Medulla oblongata (tissue), 1 donor: ENCODE results near the gene NUP210L.
"Not testable (repeated sequence)": the region's sequence is repeated elsewhere in the genome, so short reads cannot be mapped to it uniquely, and the experiment has no call there.

Experiments
- DNase-seq: peaks from one replicate; pipeline ENCODE4 v3.0.0-alpha.2; 2015; ENCODE audit errors: extremely low spot score

NUP210L gene

DNA sequence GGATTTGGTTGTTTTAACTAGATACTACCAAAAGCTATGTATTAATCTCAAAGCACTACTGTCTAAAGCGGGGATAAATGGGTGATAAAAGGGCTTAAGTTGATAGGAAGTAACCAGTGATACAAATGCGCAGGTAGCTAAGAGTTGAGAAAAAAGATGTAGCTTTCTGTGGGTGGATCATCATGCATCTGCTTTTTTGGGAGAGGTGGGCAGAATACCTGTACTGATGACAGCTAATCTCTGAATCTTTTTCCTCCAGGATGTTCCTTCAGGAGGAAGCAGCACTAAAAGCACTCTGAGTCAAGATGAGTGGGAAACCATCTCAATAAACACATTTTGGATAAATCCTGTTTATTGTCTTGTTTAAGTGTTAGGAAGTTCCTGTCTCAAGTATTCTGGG is 163.1 kb downstream of the NUP210L start:
- no peak for DNase-seq

GRCh38 chr1:153991151-153991630 is 163.7 kb downstream of the NUP210L start:
- DNase-seq: no peak

GRCh38 chr1:153990468-153991150 is 164.3 kb downstream of the NUP210L start, which contains the start of gene RPS27:
RPS27 (plus strand) TSS chr1:153990762; CDS start chr1:153990797, 35 bp downstream.
- peak; percentile 99 for DNase-seq

GRCh38 chr1:153987621-153988020 is 167.3 kb downstream of the NUP210L start:
- DNase-seq: no peak

GRCh38 chr1:153985941-153986761 is 168.7 kb downstream of the NUP210L start, which contains the start of gene RAB13:
RAB13 (minus strand) TSS chr1:153986339; CDS start chr1:153986236, 103 bp downstream.
- DNase-seq: peak; percentile 80

- no peak for DNase-seq
These were observed 169.4 kb downstream of the NUP210L start for GRCh38 chr1:153985341-153985912.

DNA sequence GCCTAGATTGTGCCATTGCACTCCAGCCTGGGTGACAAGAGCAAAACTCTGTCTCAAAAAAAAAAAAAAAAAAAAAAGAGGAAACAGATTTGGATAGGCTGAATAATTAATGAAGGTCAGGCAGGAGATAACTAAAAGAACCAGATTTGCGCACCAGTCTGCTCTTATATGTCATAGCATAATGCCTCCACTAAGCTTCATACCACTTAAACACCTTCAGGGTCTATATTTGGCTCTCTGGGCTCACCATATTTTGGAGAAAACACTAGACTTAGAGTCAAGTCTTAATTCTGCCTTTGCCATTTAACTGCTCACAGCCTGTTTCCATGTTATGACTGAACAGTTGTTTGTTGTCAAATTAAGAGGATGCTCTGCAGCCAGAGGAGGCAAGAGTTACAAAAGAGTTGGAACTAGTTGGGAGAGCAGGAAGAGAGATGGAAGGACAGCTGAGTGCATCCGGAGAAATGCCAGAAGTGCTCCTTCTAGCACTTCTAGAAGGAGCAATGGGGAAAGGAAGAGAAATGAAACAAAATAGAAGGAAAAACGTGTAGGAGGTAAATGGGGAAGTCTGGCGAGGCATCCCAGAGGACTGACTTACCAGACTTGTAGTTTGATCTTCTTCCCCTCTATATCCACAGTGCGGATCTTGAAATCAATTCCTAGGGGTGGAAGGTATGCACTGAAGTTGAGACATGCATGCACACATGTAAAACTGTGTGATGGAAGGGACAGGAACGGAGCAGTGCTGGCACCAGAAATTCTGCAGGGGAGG is 170.6 kb downstream of the NUP210L start:
- DNase-seq: no peak

DNA sequence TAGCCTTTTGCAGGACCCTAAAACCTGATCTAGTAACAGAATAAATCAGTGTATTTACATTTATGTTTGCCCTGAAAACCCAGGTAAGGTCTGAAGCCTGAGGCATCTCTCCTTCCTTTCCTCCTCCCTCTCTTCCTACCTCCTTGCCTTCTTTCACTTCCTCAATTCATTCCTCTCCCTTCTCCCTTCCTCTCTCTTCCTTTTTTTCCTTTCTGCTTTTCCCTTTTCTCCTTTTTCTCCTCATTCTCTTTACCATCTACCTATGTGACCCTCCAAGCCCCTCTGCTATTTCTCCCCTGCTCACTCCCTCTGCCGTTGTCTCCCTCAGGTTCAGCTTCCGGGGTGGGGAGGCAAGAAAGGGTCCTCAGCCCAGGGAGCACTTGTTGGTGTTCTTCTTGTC is 173.1 kb downstream of the NUP210L start:
- not testable (repeated sequence) for DNase-seq

DNA sequence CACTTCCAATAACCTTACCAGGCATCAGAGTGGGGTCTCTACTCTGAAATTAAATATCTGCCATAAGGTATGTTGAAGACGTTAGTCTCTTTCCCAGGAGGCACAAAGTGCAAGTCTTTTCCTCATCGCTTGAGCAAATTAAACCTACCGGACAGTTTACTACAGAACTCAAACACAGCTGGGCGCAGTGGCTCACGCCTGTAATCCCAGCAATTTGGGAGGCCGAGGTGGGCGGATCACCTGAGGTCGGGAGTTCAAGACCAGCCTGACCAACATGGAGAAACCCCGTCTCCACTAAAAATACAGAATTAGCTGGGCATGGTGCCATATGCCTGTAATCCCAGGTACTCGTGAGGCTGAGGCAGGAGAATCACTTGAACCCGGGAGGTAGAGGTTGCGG is 175.8 kb downstream of the NUP210L start:
- DNase-seq: not testable (repeated sequence)

DNA sequence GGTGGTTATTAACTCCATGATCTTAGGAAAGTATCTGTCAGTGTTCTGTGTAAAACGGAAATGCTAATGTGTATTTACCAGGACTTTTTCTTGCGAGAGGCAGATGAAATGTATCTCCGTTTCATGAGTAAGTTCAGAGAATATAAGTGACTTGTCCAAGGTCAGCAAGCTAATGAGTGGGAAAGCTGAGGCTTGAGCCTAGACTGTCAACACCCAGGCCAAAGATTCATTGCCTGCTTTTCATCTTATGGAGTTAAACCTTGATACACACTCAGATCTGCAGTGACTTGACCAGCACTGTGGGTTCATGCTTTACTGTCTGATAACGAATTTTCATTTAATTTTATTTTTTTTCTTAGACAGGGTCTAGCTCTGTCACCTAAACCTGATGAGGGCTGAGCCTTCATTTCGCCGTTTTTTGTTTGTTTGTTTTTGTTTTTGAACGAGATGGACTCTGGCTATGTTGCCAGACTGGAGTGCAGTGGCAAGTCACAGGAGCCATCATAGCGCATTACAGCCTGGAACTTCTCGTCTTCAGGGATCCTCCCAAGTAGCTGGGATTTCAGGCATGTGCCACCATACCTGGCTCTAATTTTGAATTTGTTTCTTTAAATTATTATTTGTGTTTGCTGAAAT is 176.5 kb downstream of the NUP210L start:
- no peak for DNase-seq

DNA sequence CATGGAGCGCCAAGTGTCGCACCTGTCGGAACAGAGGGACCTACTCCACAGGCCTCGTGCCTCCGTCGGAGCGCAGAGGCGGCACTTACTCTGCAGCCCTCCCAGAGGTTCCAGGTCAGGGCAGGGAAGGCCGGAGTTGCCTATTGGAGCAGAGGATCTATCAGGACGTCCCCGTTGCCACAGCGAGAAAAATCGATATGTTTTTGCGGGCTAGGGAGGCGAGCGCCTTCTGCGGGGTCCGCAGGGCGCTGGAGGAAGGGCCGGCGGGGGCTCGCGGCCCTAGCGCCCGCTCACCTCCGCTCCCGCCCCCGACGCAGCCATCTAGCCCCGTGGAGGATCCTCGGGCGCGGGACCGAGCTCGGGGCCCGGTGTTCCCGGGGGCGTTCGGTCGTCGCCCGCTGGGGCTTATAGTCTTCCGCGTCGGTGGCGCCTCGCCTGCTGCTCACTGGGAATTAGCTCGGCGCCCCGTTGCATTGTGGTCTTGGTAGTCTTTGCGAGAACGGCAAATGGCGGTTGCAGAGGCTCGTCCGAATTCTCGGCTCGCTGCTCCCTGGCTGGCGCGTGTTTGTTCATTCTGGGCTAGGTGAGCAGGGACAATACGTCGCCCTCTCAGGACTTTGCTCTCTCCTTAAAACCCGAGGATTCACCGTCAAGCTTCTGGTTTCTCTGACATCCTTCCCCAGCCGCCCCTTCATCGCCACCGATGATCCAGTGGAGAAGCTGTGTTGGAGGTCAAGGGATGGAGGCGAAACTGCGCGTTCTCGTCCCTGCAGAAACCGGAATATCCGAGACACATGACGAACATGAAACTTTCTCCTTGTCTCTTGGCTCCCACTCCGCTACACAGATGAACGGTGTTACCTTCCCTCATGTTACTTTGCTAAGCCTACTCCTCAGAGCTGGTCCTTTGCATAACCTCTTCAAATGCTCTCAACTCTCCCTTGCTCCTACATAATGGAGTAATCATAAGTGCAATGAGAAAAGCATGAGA is 177.3 kb downstream of the NUP210L start, which contains the start of gene JTB:
Gene JTB, minus strand, starts transcription at position 425 of the 991 bp plus-strand sequence. Its CDS starts 422 bp downstream, at position 3.
- DNase-seq: peak; percentile 93

DNA sequence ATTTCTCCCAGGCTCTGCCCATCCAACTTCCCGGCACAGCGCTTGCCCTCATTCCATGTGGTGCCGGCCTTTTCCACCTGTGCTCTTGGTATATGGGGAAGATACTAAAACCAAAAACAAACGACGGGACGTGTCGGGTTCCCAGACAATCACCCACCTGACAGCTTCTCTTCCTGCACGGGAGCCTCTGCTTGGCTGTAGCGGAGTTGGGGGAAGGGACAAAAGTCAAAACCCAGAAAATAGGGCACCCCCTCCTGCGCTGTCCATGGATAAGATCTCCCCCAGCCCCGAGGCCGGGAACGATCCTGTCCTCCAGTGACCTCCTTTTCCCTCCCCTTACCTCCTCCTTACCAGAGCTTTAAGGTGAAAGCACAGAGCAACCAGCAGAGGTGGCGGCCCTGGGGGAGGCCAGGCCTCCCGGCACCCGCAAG is 178.0 kb downstream of the NUP210L start:
- no peak for DNase-seq

DNA sequence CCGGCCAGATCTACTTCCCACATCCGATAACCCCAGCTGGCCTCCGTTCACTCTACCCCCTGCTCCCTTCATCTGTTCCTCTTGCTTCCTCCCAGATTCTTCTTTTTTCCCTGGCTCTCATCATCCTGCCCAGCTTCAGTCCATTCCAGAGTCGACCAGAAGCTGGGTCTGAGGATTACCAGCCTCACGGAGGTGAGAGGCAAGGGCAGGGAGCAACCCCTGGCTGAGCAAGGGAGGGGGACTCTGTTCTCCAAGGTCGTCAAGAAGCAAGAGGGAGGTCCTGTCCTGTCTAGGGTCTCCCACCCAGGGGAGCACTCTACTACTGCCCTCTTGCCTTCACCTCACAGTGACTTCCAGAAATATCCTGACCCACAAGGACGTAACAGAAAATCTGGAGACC is 181.3 kb downstream of the NUP210L start:
- DNase-seq: no peak

GRCh38 chr1:153973071-153973470 is 181.8 kb downstream of the NUP210L start:
- DNase-seq: no peak

GRCh38 chr1:153970346-153970745 is 184.5 kb downstream of the NUP210L start:
- no peak for DNase-seq

- no peak for DNase-seq
These were observed 185.9 kb downstream of the NUP210L start for GRCh38 chr1:153968972-153969371.

DNA sequence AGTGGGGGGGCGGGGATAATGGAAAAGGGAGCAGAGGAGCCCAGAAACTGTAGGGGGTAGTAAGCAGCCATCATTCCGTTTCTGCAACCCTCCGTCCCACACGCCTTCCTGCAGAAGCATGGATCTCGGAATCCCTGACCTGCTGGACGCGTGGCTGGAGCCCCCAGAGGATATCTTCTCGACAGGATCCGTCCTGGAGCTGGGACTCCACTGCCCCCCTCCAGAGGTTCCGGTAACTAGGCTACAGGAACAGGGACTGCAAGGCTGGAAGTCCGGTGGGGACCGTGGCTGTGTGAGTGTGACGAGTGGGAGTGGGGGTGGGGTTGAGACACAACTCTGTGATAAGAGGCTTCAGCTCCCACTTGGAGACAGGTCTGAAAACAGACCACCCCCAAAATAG is 186.5 kb downstream of the NUP210L start:
- no peak for DNase-seq

- no peak for DNase-seq
These were observed 186.9 kb downstream of the NUP210L start for GRCh38 chr1:153968000-153968363.

- peak; percentile 99 for DNase-seq
These were observed 187.5 kb downstream of the NUP210L start, which contains the start of gene CREB3L4 for GRCh38 chr1:153967107-153967999. CREB3L4 (plus strand) TSS chr1:153967902; CDS start chr1:153968526, 624 bp downstream.
